T follicular helper cell (primary cell): ENCODE measurements around the gene VAV2.

Source experiments
- DNase-seq: peaks from one replicate; pipeline ENCODE4 v3.0.0-alpha.2; 2020; ENCODE audit warnings: low read depth

The VAV2 gene

GRCh38 chr9:133891741-133892140 is 100.4 kb downstream of the VAV2 start:
- no peak for DNase-seq

- no peak for DNase-seq
Measured at GRCh38 chr9:133890583-133890982, 101.5 kb downstream of the VAV2 start.

GRCh38 chr9:133889584-133890301 is 102.4 kb downstream of the VAV2 start:
- DNase-seq = no peak

GRCh38 chr9:133888809-133889491 is 103.2 kb downstream of the VAV2 start:
- no peak for DNase-seq

- no peak for DNase-seq
Measured at GRCh38 chr9:133888048-133888808, 103.9 kb downstream of the VAV2 start.

- DNase-seq = no peak
Measured at GRCh38 chr9:133887540-133888047, 104.5 kb downstream of the VAV2 start.

GRCh38 chr9:133886563-133887501 is 105.3 kb downstream of the VAV2 start:
- DNase-seq = no peak

GRCh38 chr9:133884907-133885744 is 107.0 kb downstream of the VAV2 start:
- no peak for DNase-seq

GRCh38 chr9:133882849-133883755 is 109.0 kb downstream of the VAV2 start:
- DNase-seq = no peak

GRCh38 chr9:133881671-133882381 is 110.3 kb downstream of the VAV2 start:
- DNase-seq = no peak

GRCh38 chr9:133880851-133881661 is 111.1 kb downstream of the VAV2 start:
- no peak for DNase-seq

GRCh38 chr9:133880136-133880535 is 112.0 kb downstream of the VAV2 start:
- no peak for DNase-seq

- DNase-seq = no peak
Measured at GRCh38 chr9:133879615-133880014, 112.5 kb downstream of the VAV2 start.

- no peak for DNase-seq
Measured at GRCh38 chr9:133878402-133878801, 113.7 kb downstream of the VAV2 start.

GRCh38 chr9:133877967-133878366 is 114.2 kb downstream of the VAV2 start:
- DNase-seq = no peak

- no peak for DNase-seq
Measured at GRCh38 chr9:133877327-133877726, 114.8 kb downstream of the VAV2 start.

GRCh38 chr9:133876836-133877235 is 115.3 kb downstream of the VAV2 start:
- DNase-seq = no peak

- DNase-seq = no peak
Measured at GRCh38 chr9:133876144-133876543, 116.0 kb downstream of the VAV2 start.
